LHCN-M2 (cell line): Measurements from ENCODE around the gene SEC24C. TPM values are rescaled to one million over a fixed set of nuclear protein-coding genes. Genes with fewer than 3 reads are reported as not detected.
"Not testable (repeated sequence)": the region's sequence is repeated elsewhere in the genome, so short reads cannot be mapped to it uniquely, and the experiment has no call there.

Experiments used
- DNase-seq: peaks from one replicate; pipeline ENCODE4 v3.0.0-alpha.2; 2012; ENCODE audit warnings: low read depth
- total RNA-seq: library from RNA; depleted of rRNA; stranded (reverse); fragments of >200 nt; gene quantifications from 2 replicates; pipeline ENCODE4 v1.2.3, GENCODE V29; 2014

SEC24C gene
- total RNA-seq, 1 experiment from 2014 or later: 77.2 TPM

GRCh38 chr10:73793456-73793855 is 49.3 kb downstream of the SEC24C start:
- no peak for DNase-seq

GRCh38 chr10:73795491-73795890 is 51.3 kb downstream of the SEC24C start:
- DNase-seq: not testable (repeated sequence)

DNA sequence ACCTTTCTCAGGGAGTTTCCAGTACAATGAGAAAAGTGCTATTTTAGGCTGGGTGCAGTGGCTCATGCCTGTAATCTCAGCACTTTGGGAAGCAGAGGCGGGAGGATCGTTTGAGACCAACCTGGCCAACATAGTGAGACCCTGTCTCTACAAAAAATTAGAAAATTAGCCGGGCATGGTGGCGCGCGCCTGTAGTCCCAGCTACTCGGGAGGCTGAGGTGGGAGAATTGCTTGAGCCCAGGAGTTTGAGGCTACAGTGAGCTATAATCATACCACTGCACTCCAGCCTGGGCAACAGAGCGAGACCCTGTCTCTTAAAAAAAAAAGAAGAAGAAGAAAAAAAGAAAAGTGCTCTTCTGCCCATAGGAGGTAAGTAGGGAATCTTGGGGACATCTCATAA is 51.9 kb downstream of the SEC24C start:
- not testable (repeated sequence) for DNase-seq

DNA sequence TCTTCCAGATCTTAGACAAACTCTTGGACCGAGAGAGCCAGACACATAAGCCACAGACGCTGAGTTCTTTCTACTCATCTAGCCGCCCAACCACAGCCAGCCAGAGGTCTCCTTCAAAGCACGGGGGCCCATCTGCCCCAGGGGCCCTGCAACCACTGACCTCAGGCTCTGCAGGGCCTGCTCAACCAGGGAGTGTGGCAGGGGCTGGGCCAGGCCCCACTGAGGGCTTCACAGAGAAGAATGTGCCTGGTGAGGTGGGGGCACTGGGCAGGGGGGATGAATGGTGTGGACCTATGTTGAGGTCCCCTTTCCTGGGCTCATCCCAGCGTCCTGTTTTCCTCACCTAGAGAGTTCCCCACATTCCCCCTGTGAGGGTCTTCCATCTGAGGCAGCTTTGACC is 52.6 kb downstream of the SEC24C start:
- DNase-seq: no peak

GRCh38 chr10:73797324-73798025 is 53.3 kb downstream of the SEC24C start:
- no peak for DNase-seq

GRCh38 chr10:73798087-73798486 is 53.9 kb downstream of the SEC24C start:
- DNase-seq: no peak

DNA sequence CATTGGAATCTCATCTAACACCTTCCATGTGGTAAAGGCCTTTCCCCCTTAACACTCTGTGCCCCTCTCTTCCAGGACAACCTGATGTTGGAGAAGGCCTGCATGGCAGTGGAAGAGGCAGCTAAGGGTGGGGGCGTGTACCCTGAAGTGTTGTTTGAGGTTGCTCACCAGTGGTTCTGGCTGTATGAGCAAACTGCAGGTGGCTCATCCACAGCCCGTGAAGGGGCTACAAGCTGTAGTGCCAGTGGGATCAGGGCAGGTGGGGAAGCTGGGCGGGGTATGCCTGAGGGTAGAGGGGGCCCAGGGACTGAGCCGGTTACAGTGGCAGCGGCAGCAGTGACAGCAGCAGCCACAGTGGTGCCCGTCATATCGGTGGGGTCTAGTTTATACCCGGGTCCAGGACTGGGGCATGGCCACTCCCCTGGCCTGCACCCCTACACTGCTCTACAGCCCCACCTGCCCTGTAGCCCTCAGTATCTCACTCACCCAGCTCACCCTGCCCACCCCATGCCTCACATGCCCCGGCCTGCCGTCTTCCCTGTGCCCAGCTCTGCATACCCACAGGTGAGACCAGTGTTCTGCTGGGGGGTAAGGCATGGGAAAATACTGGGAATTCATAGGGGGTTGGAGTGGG is 54.9 kb downstream of the SEC24C start:
- DNase-seq: no peak

DNA sequence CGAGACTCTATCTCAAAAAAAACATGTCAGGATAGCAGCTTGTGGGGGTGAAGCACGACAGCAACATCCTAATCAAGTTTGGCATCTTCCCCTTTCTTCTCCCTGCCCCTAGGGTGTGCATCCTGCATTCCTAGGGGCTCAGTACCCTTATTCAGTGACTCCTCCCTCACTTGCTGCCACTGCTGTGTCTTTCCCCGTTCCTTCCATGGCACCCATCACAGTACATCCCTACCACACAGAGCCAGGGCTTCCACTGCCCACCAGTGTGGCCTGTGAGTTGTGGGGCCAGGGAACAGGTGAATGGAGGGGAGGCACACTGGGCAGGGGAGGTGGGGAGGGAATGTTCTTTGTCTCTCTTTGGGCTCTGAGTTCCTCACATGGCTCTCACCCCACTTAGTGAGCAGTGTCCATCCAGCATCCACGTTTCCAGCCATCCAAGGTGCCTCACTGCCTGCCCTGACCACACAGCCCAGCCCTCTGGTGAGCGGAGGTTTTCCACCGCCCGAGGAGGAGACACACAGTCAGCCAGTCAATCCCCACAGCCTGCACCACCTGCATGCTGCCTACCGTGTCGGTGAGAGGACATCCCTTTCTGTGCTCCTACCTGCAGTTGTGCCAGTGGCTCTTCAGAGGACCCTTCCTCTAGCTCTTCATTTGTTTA is 55.9 kb downstream of the SEC24C start:
- DNase-seq: no peak

DNA sequence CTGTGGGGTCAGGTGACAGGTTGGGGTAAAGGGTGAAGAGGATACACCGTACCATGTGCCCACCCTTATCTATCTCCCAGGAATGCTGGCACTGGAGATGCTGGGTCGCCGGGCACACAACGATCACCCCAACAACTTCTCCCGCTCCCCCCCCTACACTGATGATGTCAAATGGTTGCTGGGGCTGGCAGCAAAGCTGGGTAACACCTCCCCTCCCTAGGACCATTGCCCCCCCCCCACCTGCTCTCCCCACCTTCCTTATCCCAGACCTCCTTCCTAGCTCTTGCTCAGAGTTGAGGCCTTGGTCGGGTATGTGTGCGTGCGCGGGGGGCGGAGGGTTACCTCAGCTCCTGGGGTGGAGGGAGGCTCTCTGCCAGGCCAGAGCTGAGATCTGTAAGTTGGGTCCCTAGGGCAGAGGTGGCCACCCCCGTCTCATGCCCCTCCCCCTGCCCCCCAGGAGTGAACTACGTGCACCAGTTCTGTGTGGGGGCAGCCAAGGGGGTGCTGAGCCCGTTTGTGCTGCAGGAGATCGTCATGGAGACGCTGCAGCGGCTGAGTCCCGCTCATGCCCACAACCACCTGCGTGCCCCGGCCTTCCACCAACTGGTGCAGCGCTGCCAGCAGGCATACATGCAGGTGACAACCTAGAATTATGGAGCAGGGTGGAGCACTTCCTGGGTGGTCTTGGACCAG is 56.5 kb downstream of the SEC24C start:
- no peak for DNase-seq

GRCh38 chr10:73801253-73801590 is 57.0 kb downstream of the SEC24C start:
- DNase-seq: no peak

DNA sequence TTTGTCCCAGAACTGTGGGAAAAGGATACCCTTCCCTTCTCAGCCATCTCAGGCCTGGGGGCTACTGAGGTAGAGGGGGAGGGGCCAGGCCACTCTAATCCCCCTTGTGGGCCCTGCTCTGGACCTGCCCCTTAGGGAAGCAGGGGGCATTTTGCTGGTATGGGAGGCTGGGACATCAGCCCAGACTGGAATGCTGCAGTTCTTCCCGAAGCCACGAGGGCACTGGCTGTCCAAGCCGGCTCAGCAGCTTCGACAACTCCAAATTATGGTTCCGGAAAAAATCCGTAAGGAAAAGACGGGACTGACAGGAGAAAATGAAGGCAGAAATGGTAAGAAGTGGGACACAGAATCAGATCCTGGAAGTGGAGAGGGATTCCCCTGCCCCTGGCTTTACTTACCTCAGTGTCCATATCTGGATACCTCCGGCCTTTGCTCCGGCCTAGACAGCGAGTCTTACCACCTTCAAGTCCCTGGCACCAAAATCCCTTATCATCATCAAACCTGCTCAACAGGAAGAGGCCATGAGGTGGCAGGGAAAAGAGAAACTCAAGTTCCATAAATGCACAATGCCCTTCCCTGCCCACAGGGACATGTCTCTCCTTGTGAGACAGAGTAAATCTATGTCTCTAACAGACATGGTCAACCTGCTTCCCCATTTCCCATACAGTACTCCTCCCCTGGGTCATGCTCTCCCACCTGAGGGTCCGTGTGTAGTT is 58.3 kb downstream of the SEC24C start:
- DNase-seq: no peak

- DNase-seq: no peak
These were observed 59.6 kb downstream of the SEC24C start for GRCh38 chr10:73803680-73804286.

GRCh38 chr10:73806176-73806950 is 62.2 kb downstream of the SEC24C start:
- DNase-seq: no peak

DNA sequence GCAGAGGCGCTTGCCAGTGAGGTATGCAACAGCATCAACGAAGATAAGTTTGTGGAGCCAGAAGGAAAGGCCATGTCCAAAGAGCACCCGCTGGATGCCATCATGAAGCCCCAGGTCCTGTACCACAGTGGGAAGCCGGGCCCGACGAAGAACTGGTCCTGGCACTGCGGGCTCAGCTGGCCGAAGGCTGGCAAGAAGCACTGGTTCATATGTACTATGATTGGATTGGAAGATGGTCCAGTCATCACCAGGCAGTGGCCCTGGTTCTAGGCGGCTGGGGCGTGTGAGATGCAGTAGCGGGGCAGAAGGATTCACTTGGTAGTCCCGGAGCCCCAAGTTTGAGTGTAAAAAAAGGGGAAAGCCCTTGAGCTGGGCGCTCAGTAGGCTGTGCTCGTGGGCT is 63.3 kb downstream of the SEC24C start:
- no peak for DNase-seq

DNA sequence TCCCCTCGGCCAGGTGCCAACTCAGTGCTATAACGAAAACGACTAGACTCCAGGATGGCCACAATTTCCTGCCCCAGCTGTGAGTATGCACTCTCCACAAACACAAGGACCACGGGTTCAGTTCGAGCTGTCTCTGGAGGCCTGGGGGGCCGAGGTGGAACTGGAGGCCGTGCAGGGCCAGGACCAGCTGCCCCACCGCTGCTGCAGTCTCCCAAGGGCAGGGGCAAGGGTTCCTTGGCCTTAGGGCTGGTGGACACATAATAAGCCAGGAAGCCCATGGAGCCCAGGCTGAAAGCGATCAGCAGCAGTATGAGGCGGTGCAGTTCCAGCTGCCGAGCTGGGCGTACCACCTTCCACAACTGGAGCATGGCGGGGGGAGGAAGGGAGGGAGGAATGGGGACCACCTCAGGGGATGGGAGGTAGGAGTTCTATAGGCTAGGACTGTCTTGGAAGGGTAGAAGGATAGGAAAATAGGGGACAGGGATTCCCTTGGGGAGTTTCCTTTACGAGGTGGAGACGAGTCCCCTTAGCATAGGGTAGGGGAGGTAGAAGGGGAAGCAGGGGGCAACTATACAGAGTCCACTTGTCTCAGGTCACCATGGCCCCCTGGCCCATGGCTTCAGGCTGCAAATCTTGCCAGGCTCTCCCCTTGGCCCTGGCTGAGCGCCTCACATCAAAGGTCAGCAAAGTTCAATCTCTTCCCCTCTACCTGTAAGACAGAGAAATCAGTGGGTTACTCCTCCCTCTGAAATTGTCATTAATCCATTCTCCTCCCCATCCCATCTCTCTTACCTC is 64.0 kb downstream of the SEC24C start:
- no peak for DNase-seq

GRCh38 chr10:73809061-73809818 is 65.1 kb downstream of the SEC24C start:
- DNase-seq: no peak

GRCh38 chr10:73810358-73810734 is 66.2 kb downstream of the SEC24C start:
- peak; percentile 21 for DNase-seq

DNA sequence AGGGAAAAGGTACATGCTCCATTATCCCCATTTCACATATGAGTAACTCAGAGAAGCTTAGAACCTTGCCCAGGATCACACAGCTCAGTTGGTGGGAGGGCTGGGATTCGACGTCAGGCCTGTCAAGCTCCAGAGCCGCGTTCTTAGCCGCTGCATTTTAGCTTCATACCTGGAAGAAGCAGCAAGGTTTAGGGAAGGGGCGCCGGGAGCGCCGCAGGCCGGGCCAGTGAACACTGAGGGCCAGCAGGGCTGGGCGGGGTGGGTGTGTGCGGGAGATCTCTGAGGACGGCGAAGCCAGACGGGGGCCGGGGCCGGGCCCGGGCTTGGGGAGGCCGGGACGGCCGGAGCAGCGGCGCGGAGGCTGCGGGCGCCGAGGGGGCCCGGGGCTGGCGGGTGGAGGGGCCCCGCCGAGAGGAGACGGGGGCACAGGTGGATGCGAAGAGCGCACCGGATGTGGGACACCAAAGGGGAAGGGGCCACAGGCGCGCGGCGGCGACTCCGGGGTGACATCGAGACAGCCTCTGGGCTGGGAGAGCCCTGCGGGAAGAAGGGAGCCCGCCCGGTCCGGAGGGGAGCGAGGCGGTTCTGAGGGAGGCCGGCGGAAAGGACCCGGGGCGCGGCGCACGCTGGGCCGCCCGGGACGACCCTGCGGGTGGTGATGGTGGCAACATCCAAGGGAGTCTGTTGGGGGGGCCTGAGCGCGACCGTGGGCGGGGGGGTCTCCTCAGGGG is 66.7 kb downstream of the SEC24C start:
- peak; percentile 14 for DNase-seq
